K562 (cell line): Measurements from ENCODE around the gene ACSL3.

Source experiments
- CUX1 ChIP-seq: fragments of 200-800 bp; sonication (Bioruptor generic); IDR thresholded peaks from 2 replicates; pipeline ENCODE4 v1.6.1; 2016; ENCODE audit warnings: missing genetic modification characterization, missing compliant biosample characterization
- FOXK2 ChIP-seq, 2 experiments: fragments of 450-650 bp; IDR thresholded peaks in 1 of 2; conservative IDR thresholded peaks in 1 of 2; 2 replicates each; pipeline ENCODE4 v1.6.1; 2016; ENCODE audit warnings: low read depth in 2 of 2, mild to moderate bottlenecking in 1 of 2
- KLF13 ChIP-seq: fragments of 450-650 bp; IDR thresholded peaks from 2 replicates; pipeline ENCODE4 v1.6.1; 2016; ENCODE audit warnings: missing genetic modification characterization, low read depth, mild to moderate bottlenecking, missing compliant biosample characterization, moderate library complexity, borderline replicate concordance
- MYC ChIP-seq, 2 experiments: fragments of 250-450 bp in 1 of 2; sonication (Bioruptor Pico) in 1 of 2; IDR thresholded peaks; 2 replicates each; pipeline versions ENCODE4 v1.5.1 to v1.6.1; 2012 to 2021; ENCODE audit warnings: low read depth in 2 of 2, borderline replicate concordance in 1 of 2, improper control_type of control experiment in 1 of 2, low read length in 1 of 2, mild to moderate bottlenecking in 1 of 2, moderate library complexity in 1 of 2
- MYNN ChIP-seq, 2 experiments: sonication (generic); formaldehyde crosslinking in 1 of 2; IDR thresholded peaks; 2 replicates each; pipeline versions ENCODE4 v1.5.0 to v1.6.1; 2016 to 2020; ENCODE audit warnings: antibody characterized with exemption in 1 of 2, missing genetic modification reagents in 1 of 2
- POLR2A ChIP-seq: fragments of 450-650 bp; conservative IDR thresholded peaks from 2 replicates; pipeline ENCODE4 v1.6.1; 2016
- POLR2G ChIP-seq: fragments of 200-400 bp; formaldehyde crosslinking; IDR thresholded peaks from 2 replicates; pipeline ENCODE4 v1.6.1; 2017; ENCODE audit warnings: low read depth, mild to moderate bottlenecking, antibody characterized with exemption, low read length, moderate library complexity
- ZNF785 ChIP-seq: fragments of 250-450 bp; sonication (Bioruptor Pico); IDR thresholded peaks from 2 replicates; pipeline ENCODE4 v1.4.0; 2020; ENCODE audit warnings: mild to moderate bottlenecking

DNA sequence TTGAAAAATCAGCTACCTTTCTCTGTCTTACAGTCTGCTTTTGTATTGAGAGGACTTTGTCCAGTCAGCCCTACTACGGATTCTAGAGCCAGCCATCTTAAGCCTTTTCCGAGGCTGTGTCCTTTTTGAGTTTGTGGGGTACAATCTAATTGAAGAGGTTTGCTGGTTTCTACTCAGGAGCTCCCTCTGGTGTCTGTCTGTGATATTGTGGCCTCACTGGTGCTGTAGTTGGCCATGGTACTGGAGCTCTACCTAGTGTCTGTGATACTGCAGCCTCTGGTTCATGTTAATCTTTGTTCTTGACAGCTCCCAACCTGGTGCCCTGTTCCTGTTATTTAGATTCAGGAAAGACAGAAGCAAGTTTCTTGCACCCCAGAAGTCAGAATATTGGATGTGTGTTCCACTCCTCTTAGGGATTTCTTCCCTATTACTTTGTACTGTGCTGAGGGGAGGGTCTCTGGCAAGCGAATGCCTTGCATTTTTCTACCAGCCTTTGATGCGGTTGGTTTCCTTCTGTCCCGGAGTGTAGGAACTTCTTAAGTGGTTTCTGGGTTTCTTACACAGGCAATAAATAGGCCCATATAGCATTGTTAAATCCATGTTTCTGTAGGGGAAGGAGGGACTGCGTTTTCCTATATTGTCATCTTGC, 78.5 kb downstream of the ACSL3 start:
- TF ChIP-seq ZNF785 (CRISPR knock-in tag) (no peak), MYC (IDR thresholded peaks at IDR 0.05; ENCODE audit: low read depth, low read length) (no peak), MYC (CRISPR knock-in tag; IDR thresholded peaks at IDR 0.05; ENCODE audit: borderline replicate concordance, low read depth) (no peak), MYNN (IDR thresholded peaks at IDR 0.05) (no peak), MYNN (CRISPR knock-in tag; IDR thresholded peaks at IDR 0.05) (no peak), CUX1 (no peak), KLF13 (tag) (no peak), POLR2A (no peak), POLR2G (no peak), FOXK2 (conservative IDR thresholded peaks at IDR 0.05 in 1 of 2, IDR thresholded peaks at IDR 0.05 in 1 of 2; ENCODE audit: low read depth in 2 of 2) (no peak)
